C4-2B (cell line): ENCODE data around the gene MAST1.

Source experiments
- H3K27ac ChIP-seq: fragments of 450-650 bp; 2 replicates; pipeline ENCODE4 v1.5.1; 2017
- ZFX ChIP-seq: fragments of 450-650 bp; IDR thresholded peaks from 2 replicates; pipeline ENCODE4 v1.6.1; 2017
- TF ChIP-seq, protein P1 (sequence below): fragments of 450-650 bp; conservative IDR thresholded peaks from 2 replicates; pipeline ENCODE4 v1.5.1; 2017; ENCODE audit warnings: mild to moderate bottlenecking

MAST1 gene

DNA sequence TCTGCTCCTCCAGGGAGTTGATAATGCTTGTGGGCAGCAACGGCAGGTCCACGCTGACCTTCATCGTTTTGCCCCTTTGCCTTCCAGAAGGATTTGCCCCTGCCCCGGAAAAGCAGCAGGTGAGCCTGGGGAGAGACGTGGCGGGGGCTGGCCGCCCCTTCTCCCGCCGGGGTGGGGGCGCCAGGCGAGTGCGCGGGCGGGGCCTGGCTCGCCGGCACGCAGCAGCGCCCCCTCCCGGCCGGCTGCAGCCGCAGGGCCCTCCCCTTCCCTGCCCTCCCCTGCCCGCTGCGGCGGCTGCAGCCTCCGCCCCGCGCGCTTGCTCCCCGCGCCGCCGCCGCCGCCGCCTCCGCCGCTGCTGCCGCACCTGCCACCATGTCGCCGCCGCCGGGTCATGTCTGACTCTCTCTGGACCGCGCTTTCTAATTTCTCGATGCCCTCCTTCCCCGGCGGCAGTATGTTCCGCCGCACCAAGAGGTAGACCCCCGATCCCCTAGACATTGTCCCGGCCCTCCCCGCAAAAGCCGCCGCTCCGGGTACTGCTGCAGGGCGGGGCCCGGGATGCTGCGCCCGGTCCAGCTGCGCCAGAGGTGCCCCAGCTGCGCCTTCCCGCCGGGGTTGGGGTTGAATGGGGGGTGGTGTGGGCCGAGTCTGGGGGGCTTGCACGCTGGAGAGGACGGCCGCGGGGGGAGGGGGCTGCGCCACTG lies at the start of gene MAST1:
Gene MAST1 (plus strand): TSS at position 334 of the 704 bp plus-strand sequence. CDS start 58 bp downstream, at position 392.
- peak within 1 kb of the TSS; percentile 10 for H3K27ac ChIP-seq
- no peak for TF ChIP-seq ZFX
- TF ChIP-seq, protein P1, sequence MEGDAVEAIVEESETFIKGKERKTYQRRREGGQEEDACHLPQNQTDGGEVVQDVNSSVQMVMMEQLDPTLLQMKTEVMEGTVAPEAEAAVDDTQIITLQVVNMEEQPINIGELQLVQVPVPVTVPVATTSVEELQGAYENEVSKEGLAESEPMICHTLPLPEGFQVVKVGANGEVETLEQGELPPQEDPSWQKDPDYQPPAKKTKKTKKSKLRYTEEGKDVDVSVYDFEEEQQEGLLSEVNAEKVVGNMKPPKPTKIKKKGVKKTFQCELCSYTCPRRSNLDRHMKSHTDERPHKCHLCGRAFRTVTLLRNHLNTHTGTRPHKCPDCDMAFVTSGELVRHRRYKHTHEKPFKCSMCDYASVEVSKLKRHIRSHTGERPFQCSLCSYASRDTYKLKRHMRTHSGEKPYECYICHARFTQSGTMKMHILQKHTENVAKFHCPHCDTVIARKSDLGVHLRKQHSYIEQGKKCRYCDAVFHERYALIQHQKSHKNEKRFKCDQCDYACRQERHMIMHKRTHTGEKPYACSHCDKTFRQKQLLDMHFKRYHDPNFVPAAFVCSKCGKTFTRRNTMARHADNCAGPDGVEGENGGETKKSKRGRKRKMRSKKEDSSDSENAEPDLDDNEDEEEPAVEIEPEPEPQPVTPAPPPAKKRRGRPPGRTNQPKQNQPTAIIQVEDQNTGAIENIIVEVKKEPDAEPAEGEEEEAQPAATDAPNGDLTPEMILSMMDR, result peak; percentile 97

DNA sequence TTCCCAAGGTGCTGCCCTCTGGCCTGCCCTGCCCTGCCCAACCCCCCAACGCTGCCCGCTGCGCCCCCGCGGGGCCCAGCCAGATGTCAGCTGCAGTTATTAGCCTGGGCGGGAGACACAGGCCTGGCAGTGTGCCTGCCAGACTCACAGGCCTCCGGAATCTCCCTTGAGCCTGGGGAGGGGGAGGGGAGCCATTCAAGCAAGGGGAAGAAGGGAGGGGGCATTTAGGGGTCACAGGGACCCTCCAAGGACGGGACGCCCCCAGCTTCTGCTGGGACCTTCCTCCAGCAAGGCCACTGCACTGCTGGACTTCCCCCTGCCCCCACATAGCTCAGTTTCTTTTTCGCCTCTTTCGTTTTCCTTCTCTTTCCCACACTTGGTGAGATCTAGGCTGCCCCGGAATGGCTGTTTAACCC lies 49.6 kb upstream of the MAST1 start:
- TF ChIP-seq, protein P1, result no peak
- TF ChIP-seq ZFX, result no peak
- H3K27ac ChIP-seq, result peak overlapping the region; percentile 95

DNA sequence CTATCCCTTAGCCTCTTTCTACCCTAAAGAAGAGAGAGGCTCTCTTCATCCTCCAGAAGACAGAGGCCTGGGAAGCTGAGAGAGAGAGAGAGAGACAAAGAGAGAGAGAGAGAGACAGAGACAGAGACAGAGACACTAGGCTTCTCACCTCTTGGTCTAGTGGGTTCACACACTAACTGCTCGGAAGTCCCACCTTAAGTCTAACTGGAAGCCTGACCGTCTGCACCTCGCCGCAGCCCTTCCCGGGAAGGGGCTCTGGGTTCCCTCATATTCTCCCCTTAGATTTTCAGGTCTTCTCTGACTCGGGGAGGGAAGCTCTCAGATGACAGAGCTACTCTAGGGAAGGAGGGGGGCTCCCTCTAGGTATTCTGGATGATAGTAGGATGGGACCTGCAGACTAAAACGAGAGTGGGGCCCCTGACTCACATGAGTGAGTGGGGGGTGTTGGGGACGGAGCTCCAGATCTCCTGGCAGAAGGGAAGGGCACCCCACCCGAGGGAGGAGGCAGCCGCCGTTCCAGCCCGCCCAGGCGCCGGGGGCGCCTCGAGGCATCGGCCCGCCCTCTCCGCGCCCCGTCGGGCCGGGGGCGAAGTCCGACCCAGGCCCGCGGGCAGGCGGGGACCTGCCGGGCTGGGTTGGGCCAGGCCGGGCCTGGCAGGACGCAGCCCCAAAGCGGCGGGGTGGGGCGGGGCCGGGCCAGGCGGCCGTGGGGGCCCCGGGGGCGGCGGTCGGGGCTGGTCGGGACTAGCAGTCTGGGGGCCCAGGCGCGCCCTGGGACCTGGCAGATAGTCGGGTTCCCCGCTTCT lies 49.0 kb upstream of the MAST1 start:
- TF ChIP-seq ZFX, result no peak
- TF ChIP-seq, protein P1, result no peak
- peak overlapping the region; percentile 95 for H3K27ac ChIP-seq

DNA sequence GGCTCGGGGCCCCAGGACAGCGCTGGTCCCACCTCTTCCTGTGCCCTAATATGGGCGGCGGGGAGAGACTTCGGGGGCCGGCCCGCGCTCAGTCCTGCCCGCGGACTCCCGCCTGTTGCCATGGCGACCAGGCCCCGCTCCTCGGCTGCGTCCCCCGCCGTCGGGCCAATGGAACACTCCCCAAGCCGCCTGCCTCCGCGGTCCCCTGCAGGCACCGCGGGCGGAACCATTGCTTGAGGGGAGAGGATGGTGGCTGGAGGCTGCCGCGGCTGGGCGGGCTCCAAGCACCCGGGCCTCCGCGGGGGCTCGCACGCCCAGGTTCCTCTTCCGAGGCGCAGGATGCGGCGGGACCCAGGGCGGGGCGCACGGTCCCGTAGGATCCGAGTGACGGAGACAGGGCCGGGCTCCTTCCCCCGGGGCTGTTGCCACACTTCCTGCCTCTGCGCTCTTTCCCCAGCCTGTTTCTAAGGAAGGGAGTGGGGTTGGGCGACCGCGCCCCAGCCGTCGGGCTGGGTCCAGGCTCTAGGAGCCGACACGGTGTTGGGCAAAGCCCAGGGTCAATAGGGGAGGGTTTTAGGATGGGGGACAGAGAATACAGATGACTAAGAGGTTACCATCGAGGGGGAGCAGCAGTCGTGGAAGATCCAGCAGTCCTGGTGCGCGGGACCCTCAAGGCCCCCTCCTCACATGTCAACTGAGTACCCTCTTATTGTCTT lies 48.3 kb upstream of the MAST1 start:
- H3K27ac ChIP-seq, result peak overlapping the region; percentile 96
- TF ChIP-seq, protein P1, result no peak
- no peak for TF ChIP-seq ZFX

DNA sequence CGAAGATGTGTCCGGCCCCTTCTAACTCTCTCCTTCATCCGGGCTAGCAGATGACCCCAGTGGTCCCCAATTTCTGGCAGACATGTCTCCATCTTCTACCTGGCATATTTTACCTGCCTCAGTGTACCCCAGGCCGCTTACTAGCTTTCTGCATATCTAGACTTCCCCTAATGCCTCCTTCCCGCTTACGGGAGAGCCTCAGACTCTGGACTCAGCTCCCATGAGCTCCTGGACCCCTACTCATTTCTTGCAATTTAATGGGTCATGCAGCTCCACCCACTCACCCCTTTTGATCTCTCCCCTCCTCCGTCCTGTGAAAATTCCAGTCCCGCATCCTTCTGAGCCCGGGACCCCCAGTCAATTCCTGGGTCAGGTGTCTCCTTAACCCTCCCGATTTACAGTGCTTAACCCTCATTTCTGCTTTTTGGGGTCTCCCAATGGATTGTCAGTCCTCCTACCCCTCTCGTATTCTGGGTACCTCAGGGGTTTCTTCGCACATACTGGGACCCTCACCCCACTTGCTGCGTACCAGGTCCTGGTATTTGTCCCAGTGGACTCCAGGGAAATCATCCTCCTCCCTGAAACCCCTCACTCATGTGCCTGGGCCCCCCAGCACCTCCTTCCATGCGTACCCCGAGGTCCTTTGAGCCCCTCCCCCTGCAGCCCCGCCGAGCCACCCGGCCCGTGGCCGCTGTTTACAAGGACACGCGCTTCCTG lies 47.5 kb upstream of the MAST1 start:
- peak overlapping the region; percentile 96 for H3K27ac ChIP-seq
- TF ChIP-seq, protein P1, result no peak
- TF ChIP-seq ZFX, result no peak

DNA sequence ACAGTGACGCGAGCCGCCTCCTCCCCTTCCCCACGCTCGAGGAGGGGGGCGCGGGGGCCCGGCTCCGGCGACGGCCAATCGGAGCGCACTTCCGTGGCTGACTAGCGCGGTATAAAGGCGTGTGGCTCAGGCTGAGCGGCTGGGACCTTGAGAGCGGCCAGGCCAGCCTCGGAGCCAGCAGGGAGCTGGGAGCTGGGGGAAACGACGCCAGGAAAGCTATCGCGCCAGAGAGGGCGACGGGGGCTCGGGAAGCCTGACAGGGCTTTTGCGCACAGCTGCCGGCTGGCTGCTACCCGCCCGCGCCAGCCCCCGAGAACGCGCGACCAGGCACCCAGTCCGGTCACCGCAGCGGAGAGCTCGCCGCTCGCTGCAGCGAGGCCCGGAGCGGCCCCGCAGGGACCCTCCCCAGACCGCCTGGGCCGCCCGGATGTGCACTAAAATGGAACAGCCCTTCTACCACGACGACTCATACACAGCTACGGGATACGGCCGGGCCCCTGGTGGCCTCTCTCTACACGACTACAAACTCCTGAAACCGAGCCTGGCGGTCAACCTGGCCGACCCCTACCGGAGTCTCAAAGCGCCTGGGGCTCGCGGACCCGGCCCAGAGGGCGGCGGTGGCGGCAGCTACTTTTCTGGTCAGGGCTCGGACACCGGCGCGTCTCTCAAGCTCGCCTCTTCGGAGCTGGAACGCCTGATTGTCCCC lies 46.8 kb upstream of the MAST1 start, which contains the start of gene JUNB:
Gene JUNB (plus strand): TSS at position 142 of the 706 bp plus-strand sequence. CDS start 286 bp downstream, at position 428.
- peak within 1 kb of the TSS; percentile 96 for H3K27ac ChIP-seq

More for the DNA sequence above, 46.8 kb upstream of the MAST1 start, which contains the start of gene JUNB:
- peak; percentile 60; the same call in 1 of the 2 replicates for TF ChIP-seq ZFX
- TF ChIP-seq, protein P1, result no peak; the same call in 1 of the 2 replicates
